Osteoblast (primary cell): Measurements from ENCODE around the gene GRK4. TPM values are rescaled to one million over a fixed set of nuclear protein-coding genes. Genes with fewer than 3 reads are reported as not detected.

Source experiments
- DNase-seq: peaks from one replicate; pipeline ENCODE4 v3.0.0; 2011; ENCODE audit warnings: low spot score, mixed read lengths; ENCODE audit not compliant: insufficient read length; ENCODE audit errors: missing footprints
- H2AFZ ChIP-seq: 2 replicates; pipeline ENCODE4 v1.6.0; 2011; ENCODE audit warnings: mild to moderate bottlenecking, low read length
- H3K27ac ChIP-seq: 2 replicates; pipeline ENCODE4 v1.5.1; 2011; ENCODE audit warnings: mild to moderate bottlenecking, low read depth, low read length, moderate library complexity
- H3K27me3 ChIP-seq: 2 replicates; pipeline ENCODE4 v1.6.0; 2012; ENCODE audit warnings: mild to moderate bottlenecking, control low read depth, inconsistent platforms, low read length, moderate library complexity; ENCODE audit not compliant: insufficient read depth
- H3K36me3 ChIP-seq: 2 replicates; pipeline ENCODE4 v1.5.1; 2011; ENCODE audit warnings: mild to moderate bottlenecking, low read length, control low read depth, moderate library complexity; ENCODE audit not compliant: insufficient read depth
- H3K4me1 ChIP-seq: 2 replicates; pipeline ENCODE4 v1.5.1; 2011; ENCODE audit warnings: mild to moderate bottlenecking, low read length, control low read depth, moderate library complexity; ENCODE audit not compliant: insufficient read depth
- H3K4me2 ChIP-seq: 2 replicates; pipeline ENCODE4 v1.6.0; 2011; ENCODE audit warnings: mild to moderate bottlenecking, low read length; ENCODE audit not compliant: insufficient read depth
- H3K4me3 ChIP-seq: fragments of 200-600 bp; sonication (generic); 3 replicates; pipeline ENCODE4 v1.5.1; 2012; ENCODE audit warnings: mild to moderate bottlenecking, low read length, inconsistent platforms; ENCODE audit not compliant: insufficient read depth
- H3K79me2 ChIP-seq: 2 replicates; pipeline ENCODE4 v1.6.0; 2012; ENCODE audit warnings: mild to moderate bottlenecking, low read length, control low read depth, inconsistent platforms; ENCODE audit not compliant: insufficient read depth
- H3K9me3 ChIP-seq: 2 replicates; pipeline ENCODE4 v1.5.1; 2011; ENCODE audit warnings: low read depth, low read length, control low read depth
- H4K20me1 ChIP-seq: 2 replicates; pipeline ENCODE4 v1.6.0; 2012; ENCODE audit warnings: mild to moderate bottlenecking, low read length, control low read depth; ENCODE audit not compliant: insufficient read depth
- total RNA-seq: library from RNA; depleted of rRNA; stranded (reverse); fragments of >200 nt; gene quantifications from 2 replicates; pipeline ENCODE4 v1.2.3, GENCODE V29; 2012
- TF ChIP-seq, protein P1 (sequence below): IDR thresholded peaks from 2 replicates; pipeline ENCODE4 v1.5.1; 2011; ENCODE audit warnings: mild to moderate bottlenecking, low read depth, low read length, moderate library complexity; ENCODE audit errors: extremely low read depth

GRK4 gene
- total RNA-seq, 1 donor, result 7.6 TPM

DNA sequence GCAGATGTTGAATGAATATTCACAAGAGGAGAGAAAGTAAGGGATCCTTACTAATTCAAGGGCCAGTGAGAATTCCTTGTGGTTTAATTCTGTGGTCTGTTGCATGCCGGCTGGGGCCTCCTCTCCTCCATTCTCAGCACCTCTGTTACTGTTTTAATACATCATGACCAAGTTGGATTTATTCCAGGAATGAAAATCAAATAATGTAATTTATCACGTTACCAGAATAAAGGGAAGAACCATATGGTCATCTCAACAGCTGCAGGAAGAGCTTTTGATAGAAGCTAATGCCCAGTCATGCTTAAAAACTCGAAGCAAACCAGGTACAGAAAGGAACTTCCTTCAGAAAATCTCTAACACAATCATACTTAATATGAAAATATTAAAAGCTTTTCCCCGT is 54.1 kb downstream of the GRK4 start:
- no peaks in the 10 kb centered on the region for H4K20me1 ChIP-seq
- TF ChIP-seq, protein P1, sequence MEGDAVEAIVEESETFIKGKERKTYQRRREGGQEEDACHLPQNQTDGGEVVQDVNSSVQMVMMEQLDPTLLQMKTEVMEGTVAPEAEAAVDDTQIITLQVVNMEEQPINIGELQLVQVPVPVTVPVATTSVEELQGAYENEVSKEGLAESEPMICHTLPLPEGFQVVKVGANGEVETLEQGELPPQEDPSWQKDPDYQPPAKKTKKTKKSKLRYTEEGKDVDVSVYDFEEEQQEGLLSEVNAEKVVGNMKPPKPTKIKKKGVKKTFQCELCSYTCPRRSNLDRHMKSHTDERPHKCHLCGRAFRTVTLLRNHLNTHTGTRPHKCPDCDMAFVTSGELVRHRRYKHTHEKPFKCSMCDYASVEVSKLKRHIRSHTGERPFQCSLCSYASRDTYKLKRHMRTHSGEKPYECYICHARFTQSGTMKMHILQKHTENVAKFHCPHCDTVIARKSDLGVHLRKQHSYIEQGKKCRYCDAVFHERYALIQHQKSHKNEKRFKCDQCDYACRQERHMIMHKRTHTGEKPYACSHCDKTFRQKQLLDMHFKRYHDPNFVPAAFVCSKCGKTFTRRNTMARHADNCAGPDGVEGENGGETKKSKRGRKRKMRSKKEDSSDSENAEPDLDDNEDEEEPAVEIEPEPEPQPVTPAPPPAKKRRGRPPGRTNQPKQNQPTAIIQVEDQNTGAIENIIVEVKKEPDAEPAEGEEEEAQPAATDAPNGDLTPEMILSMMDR, result no peak
- no peak overlapping the region for H3K27ac ChIP-seq
- no peaks in the 10 kb centered on the region for H3K27me3 ChIP-seq
- no peaks in the 10 kb centered on the region for H3K79me2 ChIP-seq
- H3K9me3 ChIP-seq, result no peaks in the 10 kb centered on the region
- no peaks in the 10 kb centered on the region for H3K36me3 ChIP-seq
- DNase-seq, result no peak
- no peak overlapping the region for H3K4me3 ChIP-seq
- no peak overlapping the region for H3K4me2 ChIP-seq
- no peak overlapping the region for H2AFZ ChIP-seq
- H3K4me1 ChIP-seq, result no peaks in the 10 kb centered on the region

DNA sequence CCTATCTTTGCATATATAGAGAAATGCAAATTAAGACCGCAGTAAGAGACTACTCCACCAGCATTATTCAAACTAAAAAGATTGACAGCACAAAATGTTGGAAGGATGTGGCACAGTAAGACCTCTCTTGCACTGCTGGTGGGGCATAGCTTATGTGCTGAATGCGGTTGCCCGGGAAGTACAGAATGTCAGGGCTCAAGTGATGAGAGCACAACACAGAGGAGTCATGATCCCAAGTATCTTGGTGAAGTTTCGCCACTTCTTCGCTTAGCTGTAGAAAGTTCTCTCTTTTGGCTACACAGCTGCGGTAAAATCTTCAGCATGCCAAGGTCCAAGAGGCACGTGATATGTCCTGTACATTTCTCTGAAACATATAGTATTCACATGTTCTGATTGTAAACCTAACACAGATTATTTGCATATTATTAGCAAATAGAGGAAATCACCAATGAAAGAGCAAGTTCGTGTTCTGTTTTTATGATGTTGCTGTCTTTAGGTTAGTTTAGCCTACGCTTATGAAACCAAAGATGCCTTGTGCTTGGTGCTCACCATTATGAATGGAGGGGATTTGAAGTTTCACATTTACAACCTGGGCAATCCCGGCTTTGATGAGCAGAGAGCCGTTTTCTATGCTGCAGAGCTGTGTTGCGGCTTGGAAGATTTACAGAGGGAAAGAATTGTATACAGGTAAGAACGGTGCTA is 55.9 kb downstream of the GRK4 start:
- TF ChIP-seq, protein P1, result no peak
- H4K20me1 ChIP-seq, result no peaks in the 10 kb centered on the region
- H3K36me3 ChIP-seq, result no peaks in the 10 kb centered on the region
- H3K4me1 ChIP-seq, result no peaks in the 10 kb centered on the region
- no peak overlapping the region for H3K27ac ChIP-seq
- DNase-seq, result no peak
- no peak overlapping the region for H3K4me3 ChIP-seq
- no peak overlapping the region for H2AFZ ChIP-seq
- peaks cover 4% of the 10 kb centered on the region for H3K9me3 ChIP-seq
- H3K27me3 ChIP-seq, result no peaks in the 10 kb centered on the region
- H3K4me2 ChIP-seq, result no peak overlapping the region
- no peaks in the 10 kb centered on the region for H3K79me2 ChIP-seq

DNA sequence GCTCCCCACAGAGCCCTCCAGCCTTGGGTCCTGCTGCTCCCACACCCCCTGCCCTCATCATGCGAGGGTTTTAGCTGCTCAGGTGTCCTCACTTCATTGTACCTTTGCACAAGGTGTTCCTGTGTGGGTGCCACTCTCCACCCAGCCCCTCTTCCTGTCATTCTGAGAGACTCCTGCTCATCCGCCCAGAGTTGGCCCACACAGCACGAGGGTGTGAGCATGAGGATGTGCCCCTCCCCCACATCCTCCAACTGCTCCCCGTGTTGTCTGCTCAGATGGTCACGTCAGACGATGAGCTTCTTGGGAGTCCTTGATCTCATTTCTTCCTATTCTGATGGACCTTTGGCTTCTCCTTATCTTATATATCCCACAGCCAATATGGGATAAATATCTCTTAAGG is 57.8 kb downstream of the GRK4 start:
- Histone ChIP-seq H3K27ac (no peak overlapping the region), H3K79me2 (no peaks in the 10 kb centered on the region), H4K20me1 (no peaks in the 10 kb centered on the region), H3K4me2 (no peak overlapping the region), H3K4me1 (no peaks in the 10 kb centered on the region), H3K9me3 (peaks cover 4% of the 10 kb centered on the region), H2AFZ (no peak overlapping the region), H3K27me3 (no peaks in the 10 kb centered on the region), H3K36me3 (no peaks in the 10 kb centered on the region), H3K4me3 (no peak overlapping the region)
- no peak for DNase-seq
- TF ChIP-seq, protein P1, result no peak

DNA sequence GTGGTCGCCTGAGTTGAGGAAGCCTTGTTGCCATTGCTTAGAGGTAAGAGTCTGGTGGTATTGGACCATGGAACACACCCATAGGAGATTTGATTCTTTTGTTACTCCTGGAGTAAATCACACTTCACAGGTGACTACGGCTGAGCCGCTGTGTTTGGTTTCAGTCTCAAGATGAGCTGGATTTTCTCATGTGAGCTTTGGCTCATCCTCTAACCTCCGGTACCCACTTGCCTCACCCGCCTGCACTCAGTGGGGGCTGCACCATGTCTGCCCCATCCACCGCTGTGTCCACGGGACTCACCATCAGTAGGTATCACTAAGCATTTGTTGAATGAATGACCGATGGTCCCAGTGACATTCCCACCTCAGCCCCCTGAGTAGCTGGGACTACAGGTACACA is 58.3 kb downstream of the GRK4 start:
- Histone ChIP-seq H3K9me3 (peaks cover 4% of the 10 kb centered on the region), H3K4me2 (no peak overlapping the region), H3K4me1 (no peaks in the 10 kb centered on the region), H3K4me3 (no peak overlapping the region), H3K79me2 (no peaks in the 10 kb centered on the region), H3K27ac (no peak overlapping the region), H3K36me3 (no peaks in the 10 kb centered on the region), H3K27me3 (no peaks in the 10 kb centered on the region), H4K20me1 (no peaks in the 10 kb centered on the region), H2AFZ (no peak overlapping the region)
- no peak for DNase-seq
- TF ChIP-seq, protein P1, result no peak
